HG02798 (cell line): ENCODE data around the gene CYTH4.
"Not testable (repeated sequence)": the region's sequence is repeated elsewhere in the genome, so short reads cannot be mapped to it uniquely, and the experiment has no call there.

Source experiments
- ATAC-seq: cut with Tn5 transposase; IDR thresholded peaks from one replicate; pipeline ENCODE4 v1.9.1; 2021; ENCODE audit warnings: mild to moderate bottlenecking; ENCODE audit not compliant: unreplicated experiment, poor library complexity

CYTH4 gene

DNA sequence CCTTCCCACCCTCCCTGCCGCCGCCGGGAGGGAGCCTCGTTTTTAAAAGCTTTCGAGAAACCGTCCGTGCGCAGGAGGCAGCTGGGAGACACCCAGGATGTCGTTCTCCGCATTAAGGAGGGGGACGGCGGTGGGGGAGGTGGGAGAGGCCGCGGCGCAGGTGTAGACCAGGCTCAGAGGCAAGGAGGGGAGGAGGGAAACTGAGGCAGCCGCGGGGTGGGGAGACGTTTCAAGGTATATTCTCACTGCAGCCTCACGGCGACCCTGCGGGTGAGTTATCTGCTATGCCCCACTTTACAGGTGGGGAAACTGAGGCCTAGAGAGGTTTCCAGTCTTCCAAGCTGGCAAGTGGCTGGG, 42.7 kb downstream of the CYTH4 start:
- ATAC-seq = no peak

GRCh38 chr22:37326726-37327125, 44.4 kb downstream of the CYTH4 start:
- no peak for ATAC-seq

DNA sequence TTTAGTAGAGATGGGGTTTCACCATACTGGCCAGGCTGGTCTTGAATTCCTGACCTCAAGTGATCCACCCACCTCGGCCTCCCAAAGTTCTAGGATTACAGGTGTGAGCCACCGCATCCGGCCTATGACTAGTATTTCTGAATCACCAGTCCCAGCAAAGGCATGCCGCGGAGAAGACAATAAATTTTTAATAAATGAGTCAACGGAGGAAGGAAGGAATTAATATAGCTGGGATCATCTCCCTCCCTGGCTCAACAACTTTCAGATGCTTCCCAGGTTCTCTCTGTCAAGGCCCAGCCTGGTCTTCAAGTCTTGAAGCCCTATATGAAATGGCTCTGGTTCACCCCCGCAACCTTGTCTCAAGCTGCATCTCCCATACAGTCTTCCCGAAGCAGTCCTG, 45.7 kb downstream of the CYTH4 start:
- no peak for ATAC-seq

- ATAC-seq = not testable (repeated sequence)
These were observed 46.4 kb downstream of the CYTH4 start for GRCh38 chr22:37328538-37329237.

GRCh38 chr22:37329238-37330140, 47.2 kb downstream of the CYTH4 start:
- no peak for ATAC-seq

DNA sequence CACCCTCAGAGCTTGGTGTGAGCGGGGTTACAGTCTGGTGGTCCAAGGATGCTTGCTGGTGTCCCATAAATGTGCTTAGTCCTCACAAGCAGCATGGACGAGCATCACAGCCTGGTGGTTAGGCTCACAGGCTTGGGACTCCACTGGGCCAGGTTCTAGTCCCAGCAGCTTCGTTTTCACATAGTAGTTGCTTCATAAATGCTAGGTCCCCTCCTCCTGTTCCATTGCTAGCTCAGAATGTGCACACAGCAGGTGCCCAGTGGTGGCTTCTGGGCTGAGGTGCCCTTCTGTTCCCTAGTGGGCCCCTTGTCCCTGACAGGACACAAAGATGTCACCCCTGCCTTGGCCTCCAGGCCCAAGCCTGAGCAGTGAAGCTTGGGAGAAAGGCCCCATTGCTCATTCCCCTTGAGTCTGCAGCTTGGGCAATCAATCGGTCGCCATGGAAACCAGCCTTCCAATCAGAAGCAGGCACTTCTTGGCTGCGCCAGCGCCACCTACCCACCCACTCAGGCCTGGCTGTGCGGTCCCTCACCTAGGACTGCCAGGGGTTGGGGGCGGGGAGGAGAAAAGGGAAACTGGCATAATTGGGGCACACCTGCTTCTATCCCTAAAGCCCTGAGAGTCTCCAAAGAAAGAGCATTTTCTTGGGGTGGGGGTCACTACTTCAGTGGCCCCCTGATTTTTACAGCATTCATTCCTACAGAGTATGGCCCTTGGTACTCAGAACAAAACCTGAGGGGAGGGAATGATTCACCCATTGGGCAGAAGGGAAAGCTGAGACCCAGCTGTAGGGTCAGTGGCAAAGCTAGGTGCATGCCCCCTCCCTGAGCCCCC, 48.1 kb downstream of the CYTH4 start:
- no peak for ATAC-seq

DNA sequence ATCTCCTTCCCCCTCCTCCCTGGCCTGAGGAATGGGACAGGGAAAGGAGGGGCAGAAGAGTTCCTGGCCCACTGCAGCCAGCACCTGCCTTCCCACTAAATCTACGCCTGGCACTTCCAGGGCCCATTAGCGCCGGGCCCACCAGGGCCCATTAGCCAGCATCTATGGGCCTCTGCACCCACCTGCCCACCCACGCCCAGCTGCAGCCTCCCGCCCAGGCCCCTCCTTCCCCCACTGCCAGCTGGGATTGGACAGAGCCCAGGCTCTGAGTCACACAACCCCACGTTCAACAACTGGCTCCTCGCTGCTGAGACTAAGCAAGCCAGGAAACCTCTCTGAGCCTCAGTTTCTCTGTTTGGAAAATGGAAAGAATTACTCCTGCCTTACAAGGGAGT, 48.7 kb downstream of the CYTH4 start:
- ATAC-seq = no peak

DNA sequence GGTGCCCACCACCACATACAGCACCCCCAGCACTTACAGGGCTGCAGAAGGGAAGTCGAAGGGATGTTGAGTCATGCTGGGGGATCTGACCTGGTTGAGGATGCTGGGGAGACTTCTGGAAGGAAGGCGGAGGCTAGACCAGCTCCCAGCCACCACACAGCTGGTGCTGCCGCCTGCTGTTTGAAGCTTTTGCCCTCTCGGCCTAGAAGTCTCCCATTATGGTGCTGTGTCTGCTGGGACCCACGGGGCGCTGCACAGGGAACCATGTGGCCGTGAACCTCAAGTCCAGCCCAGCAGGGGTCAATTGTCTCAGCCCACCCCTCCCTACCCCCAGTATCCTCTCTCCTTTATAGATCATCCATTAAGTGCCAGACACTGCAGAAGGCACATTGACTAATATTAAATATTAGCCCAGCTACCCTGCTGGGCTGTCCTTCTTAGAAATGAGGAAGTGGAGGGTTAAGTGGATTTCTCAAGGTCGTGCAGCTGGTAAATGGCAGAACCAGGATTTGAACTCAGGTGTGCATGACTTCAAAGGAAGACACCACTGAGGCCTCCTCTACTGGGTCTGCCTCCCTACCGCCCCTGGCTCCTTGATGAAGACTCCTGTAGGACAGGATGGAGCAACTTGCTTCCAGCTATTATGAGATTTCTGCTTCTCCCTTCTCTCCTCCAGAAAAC, 49.7 kb downstream of the CYTH4 start:
- ATAC-seq = no peak

- ATAC-seq = no peak
These were observed 51.6 kb downstream of the CYTH4 start for GRCh38 chr22:37333724-37334460.

- ATAC-seq = no peak
These were observed 52.2 kb downstream of the CYTH4 start for GRCh38 chr22:37334461-37334858.

- no peak for ATAC-seq
These were observed 52.8 kb downstream of the CYTH4 start for GRCh38 chr22:37334859-37335805.

DNA sequence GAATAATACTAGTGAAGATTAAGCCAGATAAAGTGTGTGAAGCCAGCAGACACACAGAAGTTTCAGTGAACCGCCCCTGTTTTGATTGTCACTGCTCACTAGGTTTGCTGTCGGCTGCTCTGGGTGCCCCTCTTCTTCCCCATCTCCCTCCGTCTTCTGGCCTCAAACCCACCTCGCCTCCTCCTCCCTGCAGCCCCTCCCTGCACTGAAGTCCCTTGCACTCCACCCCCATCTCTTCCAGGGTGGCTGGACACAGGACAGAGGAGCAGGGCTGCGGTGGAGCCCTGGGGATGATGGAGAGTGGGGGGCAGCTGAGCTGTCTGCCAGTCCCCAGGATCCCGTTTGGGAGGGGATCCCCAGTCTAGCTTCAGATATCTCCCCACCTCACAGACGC, 53.5 kb downstream of the CYTH4 start:
- ATAC-seq = no peak

GRCh38 chr22:37336579-37336978, 54.3 kb downstream of the CYTH4 start:
- no peak for ATAC-seq

- ATAC-seq = no peak
These were observed 55.1 kb downstream of the CYTH4 start for GRCh38 chr22:37337204-37337943.

GRCh38 chr22:37338539-37339246, 56.4 kb downstream of the CYTH4 start:
- ATAC-seq = no peak

DNA sequence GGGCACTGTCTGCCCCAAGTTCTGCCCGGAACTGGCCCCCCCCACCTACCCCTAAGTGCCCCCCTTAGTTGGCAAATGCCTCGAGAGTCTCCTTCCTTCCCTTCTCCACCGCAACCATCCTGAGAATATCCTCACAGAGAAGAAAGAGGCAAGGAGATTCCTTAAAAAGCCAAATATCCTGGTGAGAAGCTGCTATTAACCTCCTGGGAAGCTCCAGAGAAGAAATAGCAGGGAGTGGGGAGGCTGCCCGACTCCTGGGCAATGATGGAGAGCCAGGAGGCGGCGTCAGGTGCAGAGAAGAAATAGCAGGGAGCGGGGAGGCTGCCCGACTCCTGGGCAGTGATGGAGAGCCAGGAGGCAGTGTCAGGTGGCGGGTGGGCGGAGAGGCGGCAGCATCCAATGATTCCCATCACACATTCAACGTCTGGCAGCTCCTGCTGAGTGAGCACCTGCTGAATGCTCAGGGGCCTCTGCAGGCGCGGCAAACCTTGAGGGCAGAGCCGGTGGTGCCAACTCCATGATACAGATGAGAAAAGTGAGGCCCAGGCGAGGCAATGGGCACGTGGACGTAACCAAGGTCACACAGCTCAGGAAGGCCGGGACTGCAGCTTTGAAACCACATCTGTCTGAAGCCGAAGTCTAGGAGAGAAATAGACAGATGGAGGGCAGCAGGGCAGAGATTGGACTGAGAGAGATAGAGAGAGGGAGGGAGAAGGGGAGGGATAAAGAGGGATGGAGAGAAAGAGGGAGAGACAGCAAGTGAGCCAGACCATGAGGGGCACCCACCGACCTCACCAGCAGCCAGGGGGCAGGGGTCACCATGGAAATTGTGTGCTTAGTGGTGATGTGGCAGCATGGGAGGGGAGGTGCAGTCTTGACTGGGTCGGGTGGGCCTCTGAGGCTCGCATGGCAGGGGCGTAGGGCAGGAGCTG, 58.3 kb downstream of the CYTH4 start:
- no peak for ATAC-seq
